Skeletal muscle satellite cell (primary cell): ENCODE measurements around the gene RRAS2.
"Not testable (repeated sequence)": the region's sequence is repeated elsewhere in the genome, so short reads cannot be mapped to it uniquely, and the experiment has no call there.

ENCODE experiments used
- H3K27me3 ChIP-seq: 2 replicates; pipeline ENCODE4 v1.7.0; 2013; ENCODE audit warnings: low read length; ENCODE audit not compliant: control insufficient read depth, insufficient read depth
- H3K36me3 ChIP-seq: 2 replicates; pipeline ENCODE4 v1.7.0; 2013; ENCODE audit warnings: mild to moderate bottlenecking, control low read depth, low read length; ENCODE audit not compliant: insufficient read depth
- H3K4me1 ChIP-seq: 2 replicates; pipeline ENCODE4 v1.7.0; 2013; ENCODE audit warnings: low read length; ENCODE audit not compliant: control insufficient read depth, insufficient read depth
- H3K4me2 ChIP-seq: 2 replicates; pipeline ENCODE4 v1.7.0; 2013; ENCODE audit warnings: mild to moderate bottlenecking, low read length
- H3K4me3 ChIP-seq: 2 replicates; pipeline ENCODE4 v1.7.0; 2013; ENCODE audit warnings: low read length
- H3K9ac ChIP-seq: 2 replicates; pipeline ENCODE4 v1.7.0; 2013; ENCODE audit warnings: mild to moderate bottlenecking, low read depth, low read length, moderate library complexity
- H3K9me3 ChIP-seq: replicated peaks from 2 replicates; pipeline ENCODE4 v1.7.0; 2013; ENCODE audit warnings: mild to moderate bottlenecking, control low read depth, low read length

The RRAS2 gene

DNA sequence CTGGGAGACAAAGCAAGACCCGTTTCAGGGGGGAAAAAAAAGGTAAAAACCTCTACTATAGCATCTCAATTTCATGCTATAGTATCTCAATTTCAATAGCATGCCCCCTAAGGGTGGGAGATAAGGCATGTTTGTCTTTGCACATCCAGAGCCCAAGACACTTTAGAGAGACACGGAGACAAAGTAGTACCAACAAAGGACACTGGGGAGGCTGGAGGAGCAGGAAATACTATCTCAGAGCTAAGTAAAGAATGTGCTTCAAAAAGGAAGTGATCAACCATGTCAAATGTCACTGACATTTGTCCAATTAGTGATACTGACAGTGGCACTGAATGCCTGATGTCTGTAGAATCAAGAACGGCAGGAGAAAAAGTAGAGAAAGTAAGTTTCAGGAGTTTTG, 68.6 kb downstream of the RRAS2 start:
- Histone ChIP-seq H3K9me3 (no peaks in the 10 kb centered on the region), H3K36me3 (peaks cover 58% of the 10 kb centered on the region), H3K4me1 (peaks cover 18% of the 10 kb centered on the region), H3K9ac (no peak overlapping the region), H3K4me2 (no peak overlapping the region), H3K27me3 (no peaks in the 10 kb centered on the region), H3K4me3 (no peak overlapping the region)

DNA sequence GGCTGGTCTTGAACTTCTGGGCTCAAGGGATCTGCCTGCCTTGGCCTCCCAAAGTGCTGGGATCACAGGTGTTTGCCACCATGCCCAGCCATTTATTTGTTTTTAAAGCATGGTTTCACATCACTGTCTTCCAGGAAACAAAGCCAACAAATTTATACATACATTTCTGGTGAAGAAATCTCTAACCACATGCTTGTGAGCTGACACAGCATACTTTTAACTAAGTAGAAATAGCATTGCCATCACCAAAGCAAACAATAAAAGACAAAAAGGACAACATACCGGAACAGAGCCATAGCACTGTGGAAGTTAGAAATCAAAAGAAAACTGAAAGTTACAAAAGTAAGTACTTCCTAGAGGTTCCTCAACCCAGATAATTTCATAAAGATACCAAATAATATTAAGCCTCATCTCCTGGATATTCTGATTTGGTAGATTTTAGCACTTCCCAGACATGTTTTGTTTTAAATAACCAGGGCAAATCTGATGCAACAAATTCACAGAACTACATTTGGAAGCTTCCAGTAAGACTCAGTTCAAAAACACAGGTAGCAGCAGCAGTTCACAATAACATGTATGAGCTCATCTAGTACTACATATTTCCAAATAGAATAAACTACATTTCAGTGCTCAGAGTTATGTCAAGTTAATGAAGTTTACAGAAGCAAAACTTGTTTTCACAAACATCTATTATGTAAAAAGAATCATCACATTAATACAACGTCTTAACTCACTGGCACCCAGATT, 70.6 kb downstream of the RRAS2 start:
- Histone ChIP-seq H3K36me3 (peaks cover 59% of the 10 kb centered on the region), H3K4me2 (peak overlapping the region; percentile 72), H3K4me3 (peak overlapping the region; percentile 18), H3K4me1 (peaks cover 18% of the 10 kb centered on the region), H3K9me3 (no peaks in the 10 kb centered on the region), H3K27me3 (no peaks in the 10 kb centered on the region), H3K9ac (peak overlapping the region; percentile 61)

DNA sequence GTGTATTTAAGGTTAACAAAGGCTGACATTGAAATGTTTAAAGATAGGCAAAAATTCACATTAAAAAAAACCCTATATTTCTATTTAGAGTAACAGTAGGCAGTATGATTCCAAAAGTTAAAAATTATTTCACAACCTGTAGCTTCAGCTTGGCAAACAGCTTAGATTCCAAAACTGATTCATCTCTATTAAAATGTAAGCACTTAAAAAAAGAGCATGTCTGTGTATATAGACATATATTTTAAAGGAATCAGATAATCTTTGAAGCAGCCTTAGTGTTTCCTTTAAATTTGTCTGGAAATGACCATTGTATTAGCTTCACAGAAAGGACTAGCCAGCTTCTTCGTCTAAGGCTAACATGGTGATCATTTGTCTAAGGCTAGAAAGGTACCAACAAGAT, 80.1 kb downstream of the RRAS2 start:
- not testable (repeated sequence) for H3K27me3 ChIP-seq, H3K4me2 ChIP-seq, H3K9ac ChIP-seq, H3K4me3 ChIP-seq, H3K9me3 ChIP-seq
- H3K36me3 ChIP-seq = peaks cover 46% of the 10 kb centered on the region
- H3K4me1 ChIP-seq = peaks cover 11% of the 10 kb centered on the region

DNA sequence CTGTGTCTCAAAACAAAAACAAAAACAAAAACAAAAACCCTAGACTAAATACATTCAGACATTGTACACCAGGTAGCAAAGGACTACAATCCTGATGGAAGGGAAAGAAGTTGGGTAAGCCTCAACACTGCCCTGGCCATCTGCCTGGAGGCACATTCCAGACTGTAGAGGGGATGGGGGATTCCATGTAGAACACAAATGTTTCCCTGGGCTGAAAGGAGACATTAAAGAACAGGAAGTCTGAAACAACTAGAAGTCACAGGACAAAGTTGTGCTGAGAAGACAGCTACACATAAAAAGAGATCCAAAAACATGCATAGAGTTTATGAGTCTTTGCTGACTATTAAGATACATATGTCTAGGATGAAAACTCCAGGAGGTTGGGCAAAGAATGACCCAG, 83.9 kb downstream of the RRAS2 start:
- Histone ChIP-seq H3K4me2 (no peak overlapping the region), H3K36me3 (peaks cover 44% of the 10 kb centered on the region), H3K9ac (no peak overlapping the region), H3K4me1 (peaks cover 15% of the 10 kb centered on the region), H3K9me3 (no peaks in the 10 kb centered on the region), H3K27me3 (no peaks in the 10 kb centered on the region), H3K4me3 (no peak overlapping the region)

DNA sequence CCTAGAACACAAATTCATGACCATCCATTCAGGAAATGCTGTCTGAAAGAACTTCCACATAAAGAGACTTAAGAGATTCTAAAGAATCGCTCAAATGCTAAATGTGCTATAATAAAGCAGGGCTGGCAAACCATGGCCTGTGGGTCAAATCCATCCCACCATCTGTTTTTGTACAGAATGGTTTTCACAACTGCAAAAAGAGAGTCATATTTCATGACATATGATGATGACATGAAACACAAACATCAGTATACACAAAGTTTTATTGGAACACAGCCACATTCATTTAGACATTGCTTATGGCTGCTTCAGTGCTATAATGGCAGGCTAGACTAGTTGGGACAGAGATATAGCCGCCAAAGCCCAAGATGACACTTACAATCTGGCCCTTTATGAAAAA, 85.1 kb downstream of the RRAS2 start:
- H3K27me3 ChIP-seq = no peaks in the 10 kb centered on the region

DNA sequence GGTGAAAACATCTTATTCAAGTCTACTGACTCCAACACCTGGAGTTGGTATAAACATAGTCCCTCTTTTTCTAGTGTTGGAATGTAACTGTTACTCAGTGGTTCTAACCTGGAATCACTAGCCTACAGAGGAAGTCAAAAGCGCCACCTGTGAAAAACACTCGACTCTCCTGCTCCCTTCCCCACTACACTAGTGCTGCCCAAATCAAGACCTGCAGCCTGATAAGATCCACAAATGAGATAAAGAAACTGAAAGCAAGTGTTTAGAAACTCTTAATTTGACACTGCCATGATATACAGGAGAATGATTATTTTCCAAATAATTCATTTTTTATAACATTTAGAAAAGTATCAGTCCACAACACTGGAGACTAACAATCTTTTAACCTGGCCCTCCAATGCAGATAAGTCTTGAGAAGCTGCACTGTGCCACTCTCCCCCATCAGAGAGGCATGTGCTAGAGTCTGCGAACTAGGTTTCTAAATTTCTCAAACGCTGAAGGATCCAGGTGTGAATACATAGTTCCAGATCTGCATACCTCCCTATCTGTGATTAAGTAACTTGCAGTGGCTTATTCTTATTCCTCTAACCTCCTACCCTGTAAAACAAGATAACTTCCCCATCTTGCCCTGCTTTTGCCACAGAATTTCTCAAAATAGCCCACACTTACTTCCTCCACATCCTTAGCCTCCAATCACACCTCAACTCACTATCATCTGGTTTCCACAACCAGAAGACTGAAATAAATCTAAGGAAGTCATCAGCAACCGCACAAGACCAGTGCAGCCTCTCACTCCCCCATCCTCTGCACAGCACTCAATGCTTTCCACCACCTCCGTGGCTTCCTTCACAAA, 88.1 kb downstream of the RRAS2 start:
- Histone ChIP-seq H3K9ac (no peak overlapping the region), H3K27me3 (no peaks in the 10 kb centered on the region), H3K4me1 (peaks cover 17% of the 10 kb centered on the region), H3K9me3 (no peaks in the 10 kb centered on the region), H3K4me3 (no peak overlapping the region), H3K4me2 (no peak overlapping the region), H3K36me3 (peaks cover 48% of the 10 kb centered on the region)

More for the DNA sequence above, 85.1 kb downstream of the RRAS2 start:
- no peaks in the 10 kb centered on the region for H3K9me3 ChIP-seq
- H3K4me3 ChIP-seq = no peak overlapping the region
- H3K4me2 ChIP-seq = no peak overlapping the region
- no peak overlapping the region for H3K9ac ChIP-seq
- peaks cover 34% of the 10 kb centered on the region for H3K36me3 ChIP-seq
- peaks cover 20% of the 10 kb centered on the region for H3K4me1 ChIP-seq

DNA sequence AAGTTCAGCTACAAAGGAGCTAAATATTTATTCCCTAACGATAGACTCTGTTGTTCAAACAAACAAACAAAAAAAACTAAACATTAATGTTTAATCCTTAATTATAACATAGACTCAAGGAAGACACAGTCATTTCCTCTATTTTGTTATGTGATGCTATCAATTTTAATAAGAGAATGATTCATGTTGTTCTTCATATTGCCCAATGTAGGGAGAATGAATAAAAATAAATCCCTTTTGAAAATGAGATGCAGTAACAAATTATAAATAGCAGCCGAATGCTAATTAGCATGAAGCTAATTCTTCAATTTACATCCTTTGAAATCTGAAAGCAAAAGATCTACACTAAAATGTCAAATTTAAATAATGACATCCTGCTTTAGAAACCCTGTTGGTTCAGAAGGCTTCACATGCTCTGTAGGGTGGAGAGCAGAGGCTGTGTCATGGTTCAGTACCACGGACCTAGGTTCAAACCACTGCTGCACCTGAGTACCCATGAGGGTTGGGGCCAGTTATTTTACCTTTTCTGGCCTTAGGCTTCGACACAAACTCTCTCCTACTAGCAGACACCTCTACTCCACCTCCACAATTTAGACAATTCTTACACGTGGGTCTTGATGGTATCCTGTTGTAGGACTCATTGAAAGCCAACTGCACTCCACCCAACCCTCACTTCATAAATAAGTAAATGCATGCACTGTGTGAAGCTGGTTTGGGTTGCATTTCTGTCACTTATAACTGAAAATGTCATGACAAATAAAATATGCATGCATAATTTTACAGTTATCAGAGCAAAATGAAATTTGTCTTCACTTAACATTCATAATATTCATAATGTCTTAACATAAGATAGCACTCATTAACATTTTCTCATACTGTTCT, 89.0 kb downstream of the RRAS2 start:
- Histone ChIP-seq H3K9ac (no peak overlapping the region), H3K4me2 (no peak overlapping the region), H3K27me3 (no peaks in the 10 kb centered on the region), H3K4me3 (no peak overlapping the region), H3K9me3 (no peaks in the 10 kb centered on the region), H3K4me1 (peaks cover 17% of the 10 kb centered on the region), H3K36me3 (peaks cover 52% of the 10 kb centered on the region)

DNA sequence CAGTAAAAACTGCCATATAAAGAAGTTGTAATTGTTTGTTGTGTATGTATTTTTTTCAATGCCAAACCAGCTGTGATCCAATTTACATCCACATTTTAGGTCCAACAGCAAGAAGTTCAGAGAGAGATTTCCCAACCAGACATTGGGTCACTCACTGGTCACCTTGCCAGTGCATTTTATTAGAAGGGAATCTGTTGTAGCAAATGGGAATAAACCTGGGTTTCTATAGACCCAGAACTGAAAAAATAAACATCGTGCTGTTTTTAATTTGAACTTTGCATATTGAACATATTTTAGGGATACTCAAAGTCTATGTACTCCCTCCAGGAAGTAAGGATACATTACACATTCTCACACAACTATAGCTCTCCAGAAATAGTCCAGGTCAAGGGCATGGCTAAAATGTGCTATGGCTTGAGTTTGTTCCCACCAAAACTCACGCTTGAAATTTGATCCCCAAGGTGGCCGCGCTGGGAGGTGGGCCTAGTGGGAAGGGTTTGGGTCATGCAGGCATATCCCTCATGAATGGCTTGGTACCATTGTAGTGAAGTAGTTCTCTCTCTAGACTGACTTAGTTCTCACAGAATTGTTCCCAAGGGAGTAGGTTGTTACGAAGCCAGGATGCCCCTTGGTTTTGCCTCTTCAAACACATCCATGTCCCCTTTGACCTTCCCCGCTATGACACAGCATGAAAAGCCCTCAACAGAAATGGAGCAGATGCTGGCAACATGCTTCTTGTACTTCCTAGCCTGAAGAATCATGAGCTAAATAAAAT, 90.9 kb downstream of the RRAS2 start:
- Histone ChIP-seq H3K36me3 (peaks cover 46% of the 10 kb centered on the region), H3K9ac (no peak overlapping the region), H3K9me3 (no peaks in the 10 kb centered on the region), H3K27me3 (no peaks in the 10 kb centered on the region), H3K4me2 (no peak overlapping the region), H3K4me3 (no peak overlapping the region), H3K4me1 (peaks cover 9% of the 10 kb centered on the region)

DNA sequence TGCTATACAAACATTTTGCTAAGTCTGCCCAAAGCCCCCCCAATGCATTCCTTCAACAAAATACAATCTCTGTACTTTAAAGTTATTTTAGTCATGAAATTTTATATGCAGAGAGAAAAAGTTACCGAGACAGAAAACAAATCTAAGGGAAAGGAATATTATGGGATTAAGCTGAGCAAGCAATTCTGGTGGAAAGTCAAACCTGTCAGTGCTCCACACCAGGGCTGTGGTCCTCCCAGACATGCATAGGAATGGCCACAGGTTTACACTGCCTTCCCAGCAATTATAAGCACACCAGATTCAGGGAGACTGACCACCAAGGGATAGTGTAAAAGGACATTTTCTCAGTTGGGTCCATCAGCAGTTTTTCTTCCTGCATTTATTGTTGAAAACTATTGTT, 92.4 kb downstream of the RRAS2 start:
- H3K36me3 ChIP-seq = peaks cover 33% of the 10 kb centered on the region
- H3K4me1 ChIP-seq = peaks cover 9% of the 10 kb centered on the region
- H3K9me3 ChIP-seq = no peaks in the 10 kb centered on the region
- H3K4me3 ChIP-seq = no peak overlapping the region
- H3K4me2 ChIP-seq = no peak overlapping the region
- no peak overlapping the region for H3K9ac ChIP-seq
- no peaks in the 10 kb centered on the region for H3K27me3 ChIP-seq

DNA sequence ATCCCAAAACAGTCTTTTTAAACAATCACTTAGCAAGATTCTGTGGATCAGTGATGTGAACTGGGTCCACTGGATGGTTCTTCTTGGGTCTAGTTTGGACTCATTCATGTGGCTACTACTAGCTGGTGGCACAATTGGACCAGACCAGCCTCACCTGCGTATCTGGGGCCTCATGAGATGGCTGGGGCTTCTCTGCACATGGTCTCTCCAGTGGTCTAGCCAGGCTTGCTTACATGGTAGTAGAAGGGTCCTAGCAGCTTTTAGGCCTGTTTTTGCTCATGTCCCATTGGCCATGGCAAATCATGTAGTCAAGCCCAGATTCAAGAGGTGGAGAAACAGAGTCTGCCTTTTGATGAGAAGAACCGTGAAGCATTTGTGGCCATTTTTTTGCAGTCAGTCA, 94.0 kb downstream of the RRAS2 start:
- no peaks in the 10 kb centered on the region for H3K9me3 ChIP-seq
- peaks cover 7% of the 10 kb centered on the region for H3K4me1 ChIP-seq
- no peak overlapping the region for H3K9ac ChIP-seq
- no peak overlapping the region for H3K4me3 ChIP-seq
- no peak overlapping the region for H3K4me2 ChIP-seq
- H3K27me3 ChIP-seq = no peaks in the 10 kb centered on the region
- peaks cover 33% of the 10 kb centered on the region for H3K36me3 ChIP-seq
